Measurements from ENCODE around the gene SVIL. TPM values are rescaled to one million over a fixed set of nuclear protein-coding genes. Genes with fewer than 3 reads are reported as not detected.
"Not testable (repeated sequence)": the region's sequence is repeated elsewhere in the genome, so short reads cannot be mapped to it uniquely, and the experiment has no call there.

SVIL gene
- total and polyA plus RNA-seq, 11 donors: 95.2 to 589 (median 355) TPM

GRCh38 chr10:29461042-29461441 lies 173.7 kb downstream of the SVIL start:
- Histone ChIP-seq H3K4me1 (peaks cover 0 to 25% (median 3%) of the 10 kb centered on the region in 12 donors), H3K36me3 (peaks cover 2 to 100% (median 95%) of the 10 kb centered on the region in 9 donors), H3K9me3 (peaks cover 0 to 8% (median 0%) of the 10 kb centered on the region in 12 donors), H3K27ac (no peak overlapping the region), H3K4me3 (no peak overlapping the region), H3K27me3 (no peaks in the 10 kb centered on the region)
- ATAC-seq (no peak), DNase-seq (no peak)
- 77 to 96% (median 83%) methylated on average over 5 of the region's 5 CpGs for WGBS, 4 donors
- TF ChIP-seq CTCF (IDR thresholded peaks at IDR 0.05): no peak
- no peak for TF ChIP-seq POLR2A (IDR thresholded peaks at IDR 0.05)
- intact Hi-C loops (cut with DNase I): no loop called here

- ATAC-seq: peak in 3 of 4 donors; percentile 3 to 23 (median 6)
- H3K9me3 ChIP-seq; H3K4me3 ChIP-seq; H3K27me3 ChIP-seq; intact Hi-C loops (cut with DNase I); DNase-seq: not testable (repeated sequence)
- 66 to 81% (median 69%) methylated on average over 24 of the region's 24 CpGs for WGBS, 4 donors
- Histone ChIP-seq H3K36me3 (peaks cover 0 to 89% (median 77%) of the 10 kb centered on the region in 9 donors), H3K27ac (peak overlapping the region in 3 of 12 donors; percentile 0 to 41 (median 15)), H3K4me1 (peaks cover 0 to 15% (median 0%) of the 10 kb centered on the region in 12 donors)
These were observed 176.6 kb downstream of the SVIL start for GRCh38 chr10:29458190-29458589.

GRCh38 chr10:29455095-29455494 lies 179.7 kb downstream of the SVIL start:
- H3K4me3 ChIP-seq: no peak overlapping the region
- DNase-seq (no peak), ATAC-seq (no peak)
- WGBS, 4 donors: 88 to 95% (median 90%) methylated on average over 7 of the region's 7 CpGs
- TF ChIP-seq CTCF (IDR thresholded peaks at IDR 0.05) (no peak), POLR2A (IDR thresholded peaks at IDR 0.05) (no peak)
- peaks cover 0 to 58% (median 48%) of the 10 kb centered on the region in 9 donors for H3K36me3 ChIP-seq
- intact Hi-C loops (cut with DNase I): no loop called here
- peaks cover 0 to under 1% (median 0%) of the 10 kb centered on the region in 12 donors for H3K9me3 ChIP-seq
- H3K27me3 ChIP-seq: no peaks in the 10 kb centered on the region
- H3K4me1 ChIP-seq: peaks cover 0 to 15% (median 0%) of the 10 kb centered on the region in 12 donors
- no peak overlapping the region for H3K27ac ChIP-seq

- ATAC-seq: no peak
- Histone ChIP-seq H3K36me3 (peaks cover 0 to 50% (median 39%) of the 10 kb centered on the region in 9 donors), H3K4me3 (no peak overlapping the region), H3K27me3 (no peaks in the 10 kb centered on the region), H3K27ac (no peak overlapping the region), H3K4me1 (peaks cover 0 to 12% (median 2%) of the 10 kb centered on the region in 12 donors), H3K9me3 (no peaks in the 10 kb centered on the region)
- WGBS, 4 donors: 72 to 98% (median 80%) methylated on average over 4 of the region's 4 CpGs
- DNase-seq: no peak
- TF ChIP-seq POLR2A (IDR thresholded peaks at IDR 0.05) (no peak), CTCF (IDR thresholded peaks at IDR 0.05) (no peak)
- intact Hi-C loops (cut with DNase I): no loop called here
These were observed 180.5 kb downstream of the SVIL start for GRCh38 chr10:29454250-29454649.

DNA sequence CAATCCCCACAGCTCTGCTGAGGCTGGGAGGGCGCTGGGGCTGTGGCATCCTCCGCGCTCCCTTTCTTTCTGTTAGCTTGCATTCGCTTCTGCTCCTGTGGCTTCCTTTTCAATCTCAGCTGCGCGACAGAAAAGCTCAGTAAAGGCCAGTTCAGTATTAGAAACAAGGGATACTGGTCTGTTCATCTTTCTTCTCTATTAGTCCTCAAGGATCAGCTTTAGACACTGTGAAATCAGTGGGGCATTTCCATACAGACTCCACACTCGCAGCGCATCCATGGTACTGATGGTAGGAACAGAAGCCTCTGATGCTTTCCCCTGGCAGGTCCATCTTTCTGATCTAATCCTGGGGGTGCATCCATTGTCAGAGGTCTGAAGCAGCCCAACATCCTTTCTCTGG lies 182.2 kb downstream of the SVIL start:
- no peaks in the 10 kb centered on the region for H3K9me3 ChIP-seq
- H3K36me3 ChIP-seq: peaks cover 0 to 34% (median 24%) of the 10 kb centered on the region in 9 donors
- no peak overlapping the region for H3K4me3 ChIP-seq
- TF ChIP-seq POLR2A (IDR thresholded peaks at IDR 0.05) (no peak), CTCF (IDR thresholded peaks at IDR 0.05) (no peak)
- no peak overlapping the region for H3K27ac ChIP-seq
- DNase-seq (no peak), ATAC-seq (no peak)
- peaks cover 0 to 17% (median 8%) of the 10 kb centered on the region in 12 donors for H3K4me1 ChIP-seq
- 93 to 97% (median 94%) methylated on average over 8 of the region's 8 CpGs for WGBS, 4 donors
- H3K27me3 ChIP-seq: no peaks in the 10 kb centered on the region
- intact Hi-C loops (cut with DNase I): no loop called here

Data from heart left ventricle (tissue), 16 donors.